GM12872 (cell line): ENCODE data around the gene CLEC5A.

Experiments used
- CTCF ChIP-seq: IDR thresholded peaks from 3 replicates; pipeline ENCODE4 v1.5.1; 2011; ENCODE audit warnings: low read depth, mild to moderate bottlenecking, low read length, moderate library complexity; ENCODE audit not compliant: insufficient read depth

Gene CLEC5A

DNA sequence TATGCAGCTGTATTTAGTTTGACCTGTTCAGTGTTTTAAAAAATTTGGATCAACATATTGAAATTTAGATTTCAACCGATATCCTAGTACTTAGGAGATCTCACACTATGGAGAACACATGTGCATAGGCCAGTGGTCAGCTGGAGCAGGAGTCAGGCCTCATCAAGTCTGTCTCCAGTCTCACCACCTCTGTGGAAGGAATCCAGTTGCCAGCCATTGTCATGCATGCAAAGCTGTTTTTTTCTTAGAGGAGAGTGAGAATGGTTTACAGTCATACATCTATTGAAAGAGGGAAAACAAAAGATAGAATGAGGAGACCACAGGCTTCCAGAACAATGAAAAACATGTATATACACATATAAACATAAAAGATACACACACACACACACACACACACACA lies 7.6 kb upstream of the CLEC5A start:
- TF ChIP-seq CTCF, result no peak

- TF ChIP-seq CTCF, result no peak
These were observed 5.7 kb upstream of the CLEC5A start for GRCh38 chr7:141952461-141952860.

- no peak for TF ChIP-seq CTCF
These were observed 4.0 kb upstream of the CLEC5A start for GRCh38 chr7:141950806-141951205.

- TF ChIP-seq CTCF, result no peak
These were observed 3.1 kb upstream of the CLEC5A start for GRCh38 chr7:141949911-141950310.

- TF ChIP-seq CTCF, result no peak
These were observed 2.7 kb upstream of the CLEC5A start for GRCh38 chr7:141949451-141949850.

- no peak for TF ChIP-seq CTCF
These were observed 2.2 kb upstream of the CLEC5A start for GRCh38 chr7:141949021-141949420.

GRCh38 chr7:141945356-141945755 lies 1.4 kb downstream of the CLEC5A start:
- TF ChIP-seq CTCF, result no peak

DNA sequence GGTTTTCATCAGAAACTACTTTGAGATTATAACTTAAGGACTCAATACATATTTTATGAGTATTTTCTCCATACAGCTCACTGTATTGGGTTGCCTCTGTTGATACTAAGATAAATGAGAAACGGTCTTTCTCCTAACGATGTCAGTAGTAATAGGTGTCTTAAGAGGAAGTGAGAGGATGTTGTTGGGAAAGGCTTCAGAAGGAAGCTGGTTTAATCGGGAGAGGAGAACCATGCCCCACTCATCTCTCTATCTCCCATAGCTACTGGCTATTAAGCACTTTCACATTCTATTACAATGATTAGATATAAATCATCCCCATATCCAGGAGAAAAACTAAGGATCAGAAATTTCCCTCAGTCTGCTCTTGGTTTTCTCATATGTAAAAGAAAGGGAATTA lies 2.0 kb downstream of the CLEC5A start:
- no peak for TF ChIP-seq CTCF
